HG03108 (cell line): ENCODE measurements around the gene CCT8L2.
"Not testable (repeated sequence)": the region's sequence is repeated elsewhere in the genome, so short reads cannot be mapped to it uniquely, and the experiment has no call there.

Experiments
- ATAC-seq: cut with Tn5 transposase; IDR thresholded peaks from one replicate; pipeline ENCODE4 v1.9.1; 2021; ENCODE audit warnings: moderate library complexity; ENCODE audit not compliant: unreplicated experiment

Gene CCT8L2

GRCh38 chr22:16559056-16559955 is 33.3 kb downstream of the CCT8L2 start:
- no peak for ATAC-seq

GRCh38 chr22:16558376-16558945 is 34.1 kb downstream of the CCT8L2 start:
- not testable (repeated sequence) for ATAC-seq

GRCh38 chr22:16557511-16557910 is 35.1 kb downstream of the CCT8L2 start:
- not testable (repeated sequence) for ATAC-seq

- ATAC-seq: not testable (repeated sequence)
Observed at GRCh38 chr22:16555077-16555994, 37.3 kb downstream of the CCT8L2 start.

- ATAC-seq: not testable (repeated sequence)
Observed at GRCh38 chr22:16543310-16543709, 49.3 kb downstream of the CCT8L2 start.
